ENCODE data around the gene FPR3.
"Not testable (repeated sequence)": the region's sequence is repeated elsewhere in the genome, so short reads cannot be mapped to it uniquely, and the experiment has no call there.

Gene FPR3

GRCh38 chr19:51806571-51806970, 11.6 kb downstream of the FPR3 start:
- DNase-seq (ENCODE audit: low read depth in 2 of 2): not testable (repeated sequence)

DNA sequence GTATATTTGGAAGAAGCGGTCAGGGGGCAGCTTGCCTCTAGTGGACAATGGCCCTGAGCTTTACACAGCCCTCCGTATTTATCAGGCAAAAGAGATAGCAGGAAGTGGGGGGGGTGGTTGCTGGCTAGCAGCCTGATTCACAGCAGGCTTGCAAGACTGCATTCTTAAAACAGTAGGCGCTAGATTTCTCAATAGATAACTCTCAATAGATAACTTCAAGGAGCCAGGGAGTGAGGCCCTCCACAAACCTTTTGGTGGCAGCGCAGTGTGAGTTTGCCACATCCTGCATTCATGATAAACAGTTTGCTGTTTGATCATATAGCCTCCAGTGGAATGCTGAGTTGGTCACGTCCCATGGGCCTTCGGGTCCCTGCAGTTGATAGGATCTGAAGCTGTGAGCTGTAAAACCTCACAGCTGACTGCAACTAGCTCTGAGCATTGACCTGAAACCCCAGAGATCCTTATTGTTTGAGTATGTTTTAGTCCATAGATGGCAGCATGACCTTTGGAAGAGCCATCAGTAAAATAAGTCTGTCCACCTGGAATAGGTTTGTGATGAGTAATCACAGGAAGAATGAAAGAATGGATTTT, 12.2 kb downstream of the FPR3 start:
- DNase-seq (ENCODE audit: low read depth in 2 of 2): no peak

DNA sequence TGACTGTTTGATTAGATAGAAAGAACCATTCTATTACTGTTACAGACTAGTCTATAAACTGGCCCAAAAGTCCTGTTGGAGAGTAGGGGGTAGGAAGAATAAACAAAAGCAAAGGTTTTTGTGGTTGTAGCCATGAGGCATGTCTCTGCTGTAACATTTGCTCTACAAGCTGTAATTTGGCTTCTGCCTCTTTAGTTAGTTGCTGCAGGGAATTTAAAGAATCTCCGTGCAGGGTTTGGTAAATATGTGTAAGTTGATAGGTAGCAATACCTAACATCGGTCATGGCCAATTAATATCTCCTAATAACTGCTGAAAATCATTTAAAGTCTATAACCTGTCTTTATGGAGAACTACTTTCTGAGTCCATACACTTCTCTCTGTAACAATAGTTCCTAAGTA, 13.0 kb downstream of the FPR3 start:
- no peak for DNase-seq (ENCODE audit: low read depth in 2 of 2)

DNA sequence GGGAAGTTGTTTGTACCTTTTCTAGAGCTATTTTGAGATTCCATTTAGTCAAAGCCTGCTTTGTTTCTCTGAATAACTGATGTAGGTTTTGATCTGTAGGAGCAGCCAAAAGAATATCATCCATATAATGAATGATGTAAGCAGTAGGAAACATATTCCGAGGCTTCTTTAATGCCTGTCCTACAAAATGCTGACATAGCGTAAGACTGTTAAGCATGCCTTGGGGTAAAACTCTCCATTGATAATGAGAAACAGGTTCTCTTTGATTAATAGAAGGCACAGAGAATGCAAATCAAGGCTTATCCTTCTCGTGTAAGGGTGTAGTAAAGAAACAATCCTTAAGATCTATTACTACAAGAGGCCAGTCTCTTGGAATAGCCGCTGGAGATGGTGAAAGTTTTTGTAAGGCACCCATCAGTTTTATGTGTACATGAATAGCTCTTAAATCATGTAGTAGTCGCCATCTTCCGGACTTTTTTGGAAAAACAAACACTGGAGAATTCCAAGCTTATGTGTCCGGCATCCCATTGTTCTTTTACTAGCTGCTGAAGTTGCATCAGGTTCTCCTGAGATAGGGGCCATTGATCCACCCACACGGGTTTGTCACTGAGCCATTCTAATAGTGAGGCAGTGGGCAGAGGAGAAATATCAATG, 13.5 kb downstream of the FPR3 start:
- no peak for DNase-seq (ENCODE audit: low read depth in 2 of 2)

DNA sequence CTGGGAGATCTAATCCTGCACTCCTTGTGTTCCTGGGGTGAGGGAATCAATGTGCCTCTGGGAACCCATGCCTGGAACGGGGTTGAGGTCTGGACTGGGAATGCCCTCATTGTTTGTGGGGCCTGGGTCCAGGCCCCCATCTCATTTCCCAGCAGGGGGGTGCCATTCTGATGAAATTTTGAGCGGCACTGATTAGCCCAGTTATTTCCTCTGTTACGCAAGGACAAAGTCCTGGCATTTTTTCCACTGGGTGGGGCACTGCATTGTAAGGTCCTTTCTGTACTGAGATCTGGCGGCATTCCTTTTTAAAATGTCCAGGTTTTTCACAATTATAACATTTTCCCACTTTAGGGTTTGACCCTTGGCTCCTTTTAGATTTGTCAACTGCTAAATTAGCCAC, 14.8 kb downstream of the FPR3 start:
- no peak for DNase-seq (ENCODE audit: low read depth in 2 of 2)

DNA sequence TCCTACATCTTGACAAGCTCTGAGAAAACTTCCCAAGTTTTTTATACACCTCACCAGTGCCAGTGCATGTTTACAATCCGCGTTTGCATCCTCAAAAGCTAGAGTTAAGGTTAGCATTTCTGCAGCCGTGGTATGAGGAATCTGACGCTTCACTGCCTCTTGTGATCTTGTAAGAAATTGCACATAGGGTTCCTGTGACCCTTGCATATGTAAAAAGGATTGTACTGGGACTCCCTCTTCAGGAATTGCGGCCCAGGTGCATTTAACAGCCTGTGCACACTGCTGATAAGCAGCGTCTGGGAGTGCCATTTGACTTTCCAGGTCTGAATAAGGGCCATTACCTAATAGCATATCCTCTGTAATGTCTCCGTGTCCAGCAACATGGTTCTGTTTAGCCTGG, 15.3 kb downstream of the FPR3 start:
- no peak for DNase-seq (ENCODE audit: low read depth in 2 of 2)

DNA sequence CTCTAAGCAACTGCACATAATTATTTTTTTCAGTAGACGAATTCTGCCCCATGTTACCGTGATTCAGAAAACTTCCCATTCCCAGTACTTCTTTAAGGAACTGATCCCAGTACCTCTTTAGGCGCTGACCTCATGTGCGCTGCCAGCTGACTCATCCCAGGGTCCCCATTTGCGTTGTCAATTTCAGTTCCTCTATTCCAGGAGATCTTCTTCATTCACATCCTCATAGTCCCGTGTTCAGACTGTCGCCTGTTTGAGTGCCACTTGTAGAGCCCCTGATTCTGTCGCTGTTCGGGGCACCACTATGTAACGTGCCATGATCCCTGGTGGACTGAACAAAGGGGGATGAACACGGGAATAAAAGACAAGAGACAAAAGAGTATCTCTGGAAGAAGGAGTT, 16.4 kb downstream of the FPR3 start:
- no peak for DNase-seq (ENCODE audit: low read depth in 2 of 2)

- DNase-seq (ENCODE audit: low read depth in 2 of 2): no peak
Observed at GRCh38 chr19:51815043-51815442, 20.1 kb downstream of the FPR3 start.

DNA sequence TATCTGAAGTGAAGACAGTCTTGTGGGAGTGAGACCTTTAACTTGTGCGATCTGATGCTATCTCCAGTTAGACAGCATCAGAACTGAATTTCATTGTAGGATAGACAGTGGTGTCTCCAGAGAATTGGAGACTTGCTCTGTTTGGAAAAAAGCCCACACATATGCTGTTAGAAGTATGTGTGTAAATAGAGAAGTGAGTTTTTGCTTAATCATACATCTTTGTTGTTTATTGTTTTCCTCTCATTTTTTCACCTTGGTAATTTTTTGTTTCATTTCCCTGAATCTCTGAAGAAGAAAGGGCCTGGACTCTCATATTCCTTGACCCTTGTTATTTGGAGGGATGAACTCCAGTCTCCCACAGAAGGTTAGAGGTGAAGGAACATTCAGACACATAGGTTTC, 21.8 kb downstream of the FPR3 start:
- DNase-seq (ENCODE audit: low read depth in 2 of 2): no peak

- no peak for DNase-seq (ENCODE audit: low read depth in 2 of 2)
Observed at GRCh38 chr19:51820011-51820410, 25.1 kb downstream of the FPR3 start.

DNA sequence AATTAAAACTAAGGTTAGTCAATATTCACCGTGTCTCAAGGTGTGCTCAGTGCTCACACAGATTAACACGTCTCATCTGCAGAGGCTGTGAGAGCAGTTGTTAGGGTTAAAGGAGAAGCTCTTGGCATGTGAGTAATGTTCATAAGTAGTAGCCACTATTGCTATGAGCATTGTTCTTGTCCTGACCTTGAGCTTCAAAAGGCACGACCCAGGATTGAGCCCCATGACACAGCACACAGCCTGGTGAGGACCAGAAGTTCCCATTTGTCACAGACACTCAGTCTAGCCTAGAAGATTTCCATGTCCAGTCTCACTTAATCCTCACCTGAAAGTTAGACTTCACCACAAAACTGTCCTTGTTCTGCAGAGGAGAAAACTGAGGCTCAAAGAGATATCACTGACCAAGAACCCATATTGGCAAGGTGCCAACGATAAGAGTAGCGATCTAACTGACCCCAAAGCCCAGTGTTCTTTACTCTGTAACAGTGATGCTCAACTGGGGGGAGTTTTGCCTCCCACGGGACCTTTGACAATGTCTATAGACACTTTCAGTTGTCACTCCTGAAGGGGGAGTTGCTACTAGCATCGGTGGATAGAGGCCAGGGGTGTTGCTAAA, 26.0 kb downstream of the FPR3 start:
- DNase-seq (ENCODE audit: low read depth in 2 of 2): no peak

GRCh38 chr19:51821456-51821855, 26.5 kb downstream of the FPR3 start:
- DNase-seq (ENCODE audit: low read depth in 2 of 2): no peak

DNA sequence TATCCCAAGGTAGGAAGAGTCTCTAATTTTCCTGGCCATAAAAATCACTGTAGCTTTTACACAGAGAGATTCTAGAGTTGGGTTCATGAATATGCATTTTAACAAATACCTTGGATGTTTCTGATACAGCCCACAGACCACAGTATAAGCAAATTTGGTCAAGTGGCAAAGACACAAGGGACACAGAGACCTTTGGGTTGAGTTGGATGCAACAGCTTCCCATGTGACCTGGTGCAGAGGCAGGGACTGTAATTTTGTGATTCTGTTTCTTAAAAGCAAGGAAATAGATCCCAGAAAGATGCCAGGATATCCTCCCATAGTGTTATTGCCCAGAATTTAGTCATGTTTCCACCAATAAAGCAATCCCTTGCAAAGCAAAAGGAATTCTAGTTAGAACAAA, 27.0 kb downstream of the FPR3 start:
- DNase-seq (ENCODE audit: low read depth in 2 of 2): no peak

DNA sequence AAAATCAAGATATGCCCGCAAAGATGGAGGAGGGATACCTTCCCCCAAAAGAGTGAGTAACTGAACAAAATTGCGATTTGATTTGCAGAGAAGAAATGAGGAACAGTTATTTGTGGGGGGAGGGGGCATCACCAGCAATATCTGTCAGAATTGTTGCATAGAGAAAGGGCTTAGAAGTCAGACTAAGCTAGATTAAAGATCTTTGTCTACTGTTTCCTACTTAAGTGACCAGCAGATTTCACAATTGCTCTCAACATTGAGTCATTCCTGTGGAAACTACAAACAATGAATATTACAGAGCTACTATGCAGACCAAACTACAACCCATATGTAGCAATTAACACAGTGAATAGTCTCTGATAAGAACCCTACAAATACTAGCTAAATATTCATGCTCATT, 27.4 kb downstream of the FPR3 start:
- no peak for DNase-seq (ENCODE audit: low read depth in 2 of 2)

DNA sequence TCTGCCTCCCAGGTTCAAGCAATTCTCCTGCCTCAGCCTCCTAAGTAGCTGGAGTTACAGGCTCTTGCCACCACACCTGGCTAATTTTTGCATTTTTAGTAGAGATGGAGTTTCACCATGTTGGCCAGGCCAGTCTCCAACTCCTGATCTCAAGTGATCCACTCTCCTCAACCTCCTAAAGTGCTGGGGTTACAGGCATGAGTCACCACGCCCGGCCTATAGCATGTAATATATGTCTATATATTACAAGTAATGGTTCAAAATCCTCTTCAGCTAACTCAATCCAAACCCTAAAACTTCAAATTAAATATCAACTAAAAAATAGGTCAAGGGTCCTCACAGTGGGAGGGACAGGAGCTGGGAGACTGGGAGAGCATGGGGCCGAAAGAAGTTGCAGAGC, 28.0 kb downstream of the FPR3 start:
- DNase-seq (ENCODE audit: low read depth in 2 of 2): no peak

DNA sequence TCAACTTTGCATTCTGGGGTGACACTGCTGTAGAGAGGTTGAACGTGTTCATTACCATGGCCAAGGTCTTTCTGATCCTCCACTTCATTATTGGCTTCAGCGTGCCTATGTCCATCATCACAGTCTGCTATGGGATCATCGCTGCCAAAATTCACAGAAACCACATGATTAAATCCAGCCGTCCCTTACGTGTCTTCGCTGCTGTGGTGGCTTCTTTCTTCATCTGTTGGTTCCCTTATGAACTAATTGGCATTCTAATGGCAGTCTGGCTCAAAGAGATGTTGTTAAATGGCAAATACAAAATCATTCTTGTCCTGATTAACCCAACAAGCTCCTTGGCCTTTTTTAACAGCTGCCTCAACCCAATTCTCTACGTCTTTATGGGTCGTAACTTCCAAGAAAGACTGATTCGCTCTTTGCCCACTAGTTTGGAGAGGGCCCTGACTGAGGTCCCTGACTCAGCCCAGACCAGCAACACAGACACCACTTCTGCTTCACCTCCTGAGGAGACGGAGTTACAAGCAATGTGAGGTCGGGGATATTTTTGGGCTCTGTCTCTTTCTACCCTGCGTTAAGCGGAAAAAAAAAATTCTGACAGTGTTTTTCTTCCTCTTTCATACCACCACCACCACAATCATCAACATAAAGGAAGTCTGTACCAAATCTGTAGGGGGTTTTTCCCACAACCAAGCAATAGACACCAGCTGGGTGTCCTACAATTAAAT, 29.5 kb downstream of the FPR3 start:
- DNase-seq (ENCODE audit: low read depth in 2 of 2): no peak

- no peak for DNase-seq (ENCODE audit: low read depth in 2 of 2)
Observed at GRCh38 chr19:51830274-51830673, 35.3 kb downstream of the FPR3 start.

GRCh38 chr19:51837145-51837544, 42.2 kb downstream of the FPR3 start:
- DNase-seq (ENCODE audit: low read depth in 2 of 2): no peak

- no peak for DNase-seq (ENCODE audit: low read depth in 2 of 2)
Observed at GRCh38 chr19:51861870-51862622, 67.1 kb downstream of the FPR3 start.

- DNase-seq (ENCODE audit: low read depth in 2 of 2): no peak
Observed at GRCh38 chr19:51873097-51873496, 78.1 kb downstream of the FPR3 start.

All from activated CD8-positive, alpha-beta memory T cell treated with anti-CD3 and anti-CD28 coated beads for 4 hours (primary cell).